Mesenchymal stem cell (in vitro differentiated cells and primary cell): ENCODE measurements around the gene TSPAN9.

Experiments used
- DNase-seq: peaks from one replicate; pipeline ENCODE4 v3.0.0-alpha.2; 2013
- H2AFZ ChIP-seq: one replicate; pipeline ENCODE4 v1.6.1; 2013; ENCODE audit warnings: low read depth, mild to moderate bottlenecking, control low read depth, inconsistent platforms, low read length, moderate library complexity
- H2AK5ac ChIP-seq: 2 replicates; pipeline ENCODE4 v1.6.1; 2013; ENCODE audit warnings: low read length, moderate library complexity, mild to moderate bottlenecking, inconsistent platforms; ENCODE audit not compliant: severe bottlenecking
- H2BK120ac ChIP-seq: one replicate; pipeline ENCODE4 v1.6.1; 2013; ENCODE audit warnings: low read depth, mild to moderate bottlenecking, inconsistent platforms, low read length, moderate library complexity
- H2BK12ac ChIP-seq, 2 experiments: one replicate each; pipeline ENCODE4 v1.6.1; 2013; ENCODE audit warnings: inconsistent platforms in 2 of 2, low read length in 2 of 2, mild to moderate bottlenecking in 2 of 2, moderate library complexity in 2 of 2, control low read depth in 1 of 2
- H2BK15ac ChIP-seq: one replicate; pipeline ENCODE4 v1.6.1; 2013; ENCODE audit warnings: mild to moderate bottlenecking, low read depth, inconsistent platforms; ENCODE audit not compliant: poor library complexity, severe bottlenecking
- H2BK5ac ChIP-seq: 2 replicates; pipeline ENCODE4 v1.6.1; 2013; ENCODE audit warnings: low read depth, mild to moderate bottlenecking, low read length, control low read depth, inconsistent platforms; ENCODE audit not compliant: poor library complexity, severe bottlenecking
- H3K14ac ChIP-seq, 2 experiments: one replicate each; pipeline ENCODE4 v1.6.1; 2013; ENCODE audit warnings: inconsistent platforms in 2 of 2, low read length in 2 of 2, control low read depth in 1 of 2, mild to moderate bottlenecking in 1 of 2, moderate library complexity in 1 of 2
- H3K18ac ChIP-seq, 2 experiments: one replicate each; pipeline ENCODE4 v1.6.1; 2013; ENCODE audit warnings: inconsistent platforms in 2 of 2, low read length in 2 of 2, control low read depth in 1 of 2, low read depth in 1 of 2, mild to moderate bottlenecking in 1 of 2
- H3K23ac ChIP-seq, 2 experiments: one replicate each; pipeline ENCODE4 v1.6.1; 2013; ENCODE audit warnings: inconsistent platforms in 2 of 2, low read length in 2 of 2, mild to moderate bottlenecking in 2 of 2, moderate library complexity in 2 of 2, control low read depth in 1 of 2
- H3K27ac ChIP-seq: 2 replicates; pipeline ENCODE4 v1.5.1; 2013; ENCODE audit warnings: mild to moderate bottlenecking, moderate library complexity, low read length, control low read depth, inconsistent platforms; ENCODE audit not compliant: poor library complexity, severe bottlenecking
- H3K27me3 ChIP-seq, 2 experiments: 2 replicates each; pipeline versions ENCODE4 v1.6.1 to v1.7.0; 2013; ENCODE audit warnings: low read length in 2 of 2, mild to moderate bottlenecking in 2 of 2, moderate library complexity in 2 of 2, control low read depth in 1 of 2, inconsistent platforms in 1 of 2; ENCODE audit not compliant: control insufficient read depth in 1 of 2, insufficient read depth in 1 of 2
- H3K36me3 ChIP-seq, 2 experiments: 2 replicates each; pipeline versions ENCODE4 v1.6.1 to v1.7.0; 2013; ENCODE audit warnings: low read length in 2 of 2, control low read depth in 1 of 2, inconsistent platforms in 1 of 2, low read depth in 1 of 2, mild to moderate bottlenecking in 1 of 2; ENCODE audit not compliant: insufficient read depth in 2 of 2, control insufficient read depth in 1 of 2
- H3K4ac ChIP-seq, 2 experiments: one replicate each; pipeline ENCODE4 v1.6.1; 2013; ENCODE audit warnings: inconsistent platforms in 2 of 2, low read length in 2 of 2, mild to moderate bottlenecking in 2 of 2, moderate library complexity in 2 of 2, control low read depth in 1 of 2, low read depth in 1 of 2
- H3K4me1 ChIP-seq: 2 replicates; pipeline ENCODE4 v1.6.1; 2013; ENCODE audit warnings: low read depth, low read length, control low read depth; ENCODE audit not compliant: control insufficient read depth, insufficient read depth
- H3K4me2 ChIP-seq: 2 replicates; pipeline ENCODE4 v1.6.1; 2013; ENCODE audit warnings: low read length, mild to moderate bottlenecking, inconsistent platforms; ENCODE audit not compliant: poor library complexity, severe bottlenecking
- H3K4me3 ChIP-seq, 2 experiments: 2 replicates each; pipeline versions ENCODE4 v1.5.1 to v1.7.0; 2013; ENCODE audit warnings: low read length in 2 of 2, mild to moderate bottlenecking in 2 of 2, control low read depth in 1 of 2, low read depth in 1 of 2; ENCODE audit not compliant: insufficient read depth in 1 of 2
- H3K79me1 ChIP-seq: replicated peaks from 2 replicates; pipeline ENCODE4 v1.6.1; 2013; ENCODE audit warnings: mild to moderate bottlenecking, control low read depth, low read length, inconsistent platforms; ENCODE audit not compliant: poor library complexity, severe bottlenecking
- H3K9ac ChIP-seq: 2 replicates; pipeline ENCODE4 v1.7.0; 2013; ENCODE audit warnings: mild to moderate bottlenecking, low read length, moderate library complexity
- H3K9me3 ChIP-seq: 2 replicates; pipeline ENCODE4 v1.7.0; 2013; ENCODE audit warnings: mild to moderate bottlenecking, low read length; ENCODE audit not compliant: control insufficient read depth
- H4K8ac ChIP-seq: one replicate; pipeline ENCODE4 v1.6.1; 2013; ENCODE audit warnings: inconsistent platforms, mild to moderate bottlenecking, low read length, moderate library complexity
- H4K91ac ChIP-seq: one replicate; pipeline ENCODE4 v1.6.1; 2013; ENCODE audit warnings: mild to moderate bottlenecking, low read length, inconsistent platforms
- WGBS: methylation state at CpG from one replicate; pipeline ENCODE4 v1.1.7; 2013; ENCODE audit warnings: mixed read lengths; 5-methylcytosine and 5-hydroxymethylcytosine counted together

Gene TSPAN9

DNA sequence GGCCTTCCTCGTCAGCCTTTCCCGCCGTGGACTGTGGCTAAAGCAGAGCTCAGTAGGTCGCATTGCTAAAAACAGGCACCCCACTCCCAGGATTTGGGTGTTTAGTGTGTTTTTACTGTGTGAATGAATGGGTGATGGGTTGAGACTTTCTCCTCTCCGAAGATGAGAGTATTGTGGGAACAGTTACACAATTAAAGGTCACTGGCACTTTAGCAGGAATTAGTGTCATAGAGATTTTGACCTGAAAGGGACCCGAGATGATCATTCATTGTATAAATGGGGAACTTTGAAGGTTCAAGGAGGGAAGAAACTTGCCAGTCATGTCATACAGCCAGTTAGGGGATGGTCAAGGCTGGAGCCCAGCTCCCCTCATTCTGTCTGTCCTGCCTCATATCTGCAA lies 56.9 kb downstream of the TSPAN9 start:
- Histone ChIP-seq H3K9ac (no peak overlapping the region), H3K27ac (no peak overlapping the region), H4K91ac (peak overlapping the region; percentile 66), H3K4me1 (peaks cover 53% of the 10 kb centered on the region), H3K18ac (no peak overlapping the region), H3K9me3 (no peaks in the 10 kb centered on the region), H4K8ac (no peak overlapping the region), H3K23ac (no peak overlapping the region), H2AK5ac (peak overlapping the region; percentile 27), H3K79me1 (peaks cover 36% of the 10 kb centered on the region), H3K27me3 (peaks cover 0 to 3% of the 10 kb centered on the region in 2 experiments), H2BK5ac (no peak overlapping the region), H2BK120ac (no peak overlapping the region), H2BK15ac (no peak overlapping the region), H3K36me3 (peaks cover 0 to 21% of the 10 kb centered on the region in 2 experiments), H3K14ac (no peak overlapping the region), H2AFZ (no peak overlapping the region), H3K4me2 (no peak overlapping the region), H2BK12ac (peak overlapping the region in 1 of 2 experiments; percentile 55), H3K4ac (no peak overlapping the region), H3K4me3 (no peak overlapping the region)
- no peak for DNase-seq
- WGBS, result 93% methylated on average over 6 of the region's 6 CpGs

DNA sequence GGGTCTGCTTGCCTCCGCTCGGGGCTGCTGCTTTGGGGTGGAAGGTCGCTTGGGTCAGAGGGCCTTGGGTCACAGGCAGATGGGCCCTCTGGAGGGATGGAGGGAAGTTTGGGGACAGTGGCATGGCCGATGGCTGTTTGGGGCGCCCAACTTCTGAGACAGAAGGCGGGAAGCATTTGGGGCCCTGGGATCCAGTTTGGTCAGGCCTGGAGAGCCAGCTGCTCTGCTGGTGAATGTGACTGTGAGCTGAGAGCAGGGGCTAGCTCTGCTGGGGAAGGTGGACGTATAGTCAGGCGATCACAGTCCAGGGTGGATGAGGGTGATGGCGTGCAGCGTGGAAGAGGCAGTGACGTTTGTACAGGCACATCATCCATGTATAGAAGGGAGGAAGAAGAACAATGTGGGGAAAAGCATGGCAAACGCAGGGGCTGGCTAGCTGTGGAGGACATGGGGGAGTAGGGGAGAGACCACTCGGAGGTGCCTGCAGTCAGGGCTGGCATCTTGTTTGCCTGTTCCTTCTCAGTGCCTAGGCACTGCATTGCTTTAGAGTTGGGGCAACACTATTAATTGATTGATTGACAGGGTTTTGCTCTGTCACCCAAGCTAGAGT lies 57.5 kb downstream of the TSPAN9 start:
- Histone ChIP-seq H3K23ac (no peak overlapping the region), H3K4ac (peak overlapping the region in 1 of 2 experiments; percentile 25), H2BK120ac (no peak overlapping the region), H3K18ac (no peak overlapping the region), H3K4me2 (no peak overlapping the region), H3K27me3 (peaks cover 0 to 3% of the 10 kb centered on the region in 2 experiments), H3K36me3 (peaks cover 0 to 21% of the 10 kb centered on the region in 2 experiments), H2BK5ac (no peak overlapping the region), H2BK12ac (peak overlapping the region; percentile 49 to 51), H3K9ac (no peak overlapping the region), H3K27ac (no peak overlapping the region), H3K9me3 (no peaks in the 10 kb centered on the region), H2BK15ac (no peak overlapping the region), H4K91ac (peak overlapping the region; percentile 45), H2AK5ac (peak overlapping the region; percentile 8), H3K4me3 (no peak overlapping the region), H2AFZ (no peak overlapping the region), H3K14ac (no peak overlapping the region), H3K79me1 (peaks cover 35% of the 10 kb centered on the region), H4K8ac (no peak overlapping the region), H3K4me1 (peaks cover 55% of the 10 kb centered on the region)
- no peak for DNase-seq
- 95% methylated on average over 13 of the region's 13 CpGs for WGBS

DNA sequence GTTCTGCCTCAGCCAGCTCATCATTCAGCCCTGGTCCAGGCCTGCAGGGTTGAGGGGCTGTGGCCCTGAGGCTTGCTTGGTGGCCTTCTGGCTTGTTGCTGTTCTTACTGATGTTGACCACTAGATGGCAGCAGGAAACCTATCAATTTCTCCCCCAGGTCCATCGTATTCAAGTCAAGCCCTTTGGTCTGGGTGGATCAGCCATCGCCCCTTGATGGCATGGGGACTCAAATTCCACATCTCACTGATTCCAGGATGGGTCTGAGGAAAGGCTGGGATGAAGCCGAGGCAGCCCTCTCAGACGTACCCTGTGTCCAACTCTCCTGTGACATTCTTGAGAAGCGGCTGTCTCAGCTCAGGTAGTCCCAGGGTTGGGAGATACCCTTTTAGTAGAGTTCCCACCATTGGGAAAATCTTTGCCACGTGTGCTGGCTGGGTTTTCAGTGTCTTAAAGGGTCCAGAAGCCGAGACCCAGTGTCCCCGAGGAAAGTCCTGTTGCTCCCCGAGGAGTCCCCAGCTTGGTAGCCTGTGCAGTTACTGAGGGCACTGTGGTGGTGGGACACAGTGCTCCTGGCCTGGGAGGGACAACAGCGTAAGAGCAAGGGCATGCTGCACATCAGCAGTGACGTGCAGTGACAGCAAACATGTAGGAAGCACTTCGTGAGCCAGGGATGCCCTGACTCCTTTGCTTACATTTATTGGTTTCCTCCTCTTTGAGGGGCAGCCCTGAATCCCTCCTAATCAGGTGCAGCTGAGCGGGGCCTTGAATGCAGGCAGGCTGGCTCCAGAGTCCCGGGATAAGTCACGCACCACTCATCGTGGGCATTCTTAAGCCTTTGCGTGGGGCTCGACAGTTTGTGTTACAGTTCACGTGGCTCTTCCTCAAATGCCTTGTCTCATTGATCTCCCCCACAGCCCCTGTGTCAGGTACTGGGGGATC lies 58.6 kb downstream of the TSPAN9 start:
- DNase-seq, result peak; percentile 80
- H3K36me3 ChIP-seq, result peaks cover 0 to 21% of the 10 kb centered on the region in 2 experiments
- H2AFZ ChIP-seq, result no peak overlapping the region
- H2BK120ac ChIP-seq, result no peak overlapping the region
- H3K23ac ChIP-seq, result no peak overlapping the region
- no peak overlapping the region for H3K14ac ChIP-seq
- H3K9me3 ChIP-seq, result no peaks in the 10 kb centered on the region
- H4K91ac ChIP-seq, result no peak overlapping the region
- H3K27me3 ChIP-seq, result peaks cover 0 to 3% of the 10 kb centered on the region in 2 experiments
- peak overlapping the region; percentile 54 for H2AK5ac ChIP-seq
- H3K18ac ChIP-seq, result no peak overlapping the region
- no peak overlapping the region for H3K9ac ChIP-seq
- no peak overlapping the region for H2BK15ac ChIP-seq
- no peak overlapping the region for H3K27ac ChIP-seq
- no peak overlapping the region for H4K8ac ChIP-seq
- H2BK5ac ChIP-seq, result no peak overlapping the region
- peak overlapping the region in 1 of 2 experiments; percentile 31 for H2BK12ac ChIP-seq
- peaks cover 33% of the 10 kb centered on the region for H3K79me1 ChIP-seq
- WGBS, result 77% methylated on average over 19 of the region's 19 CpGs
- no peak overlapping the region for H3K4me3 ChIP-seq
- peaks cover 52% of the 10 kb centered on the region for H3K4me1 ChIP-seq
- no peak overlapping the region for H3K4ac ChIP-seq
- no peak overlapping the region for H3K4me2 ChIP-seq
